GM12872 (cell line): ENCODE data around the gene U2AF1L4.

ENCODE experiments used
- TF ChIP-seq, protein P1 (sequence below): IDR thresholded peaks from 3 replicates; pipeline ENCODE4 v1.5.1; 2011; ENCODE audit warnings: low read depth, mild to moderate bottlenecking, low read length, moderate library complexity; ENCODE audit not compliant: insufficient read depth

The U2AF1L4 gene, protein sequence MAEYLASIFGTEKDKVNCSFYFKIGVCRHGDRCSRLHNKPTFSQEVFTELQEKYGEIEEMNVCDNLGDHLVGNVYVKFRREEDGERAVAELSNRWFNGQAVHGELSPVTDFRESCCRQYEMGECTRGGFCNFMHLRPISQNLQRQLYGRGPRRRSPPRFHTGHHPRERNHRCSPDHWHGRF

DNA sequence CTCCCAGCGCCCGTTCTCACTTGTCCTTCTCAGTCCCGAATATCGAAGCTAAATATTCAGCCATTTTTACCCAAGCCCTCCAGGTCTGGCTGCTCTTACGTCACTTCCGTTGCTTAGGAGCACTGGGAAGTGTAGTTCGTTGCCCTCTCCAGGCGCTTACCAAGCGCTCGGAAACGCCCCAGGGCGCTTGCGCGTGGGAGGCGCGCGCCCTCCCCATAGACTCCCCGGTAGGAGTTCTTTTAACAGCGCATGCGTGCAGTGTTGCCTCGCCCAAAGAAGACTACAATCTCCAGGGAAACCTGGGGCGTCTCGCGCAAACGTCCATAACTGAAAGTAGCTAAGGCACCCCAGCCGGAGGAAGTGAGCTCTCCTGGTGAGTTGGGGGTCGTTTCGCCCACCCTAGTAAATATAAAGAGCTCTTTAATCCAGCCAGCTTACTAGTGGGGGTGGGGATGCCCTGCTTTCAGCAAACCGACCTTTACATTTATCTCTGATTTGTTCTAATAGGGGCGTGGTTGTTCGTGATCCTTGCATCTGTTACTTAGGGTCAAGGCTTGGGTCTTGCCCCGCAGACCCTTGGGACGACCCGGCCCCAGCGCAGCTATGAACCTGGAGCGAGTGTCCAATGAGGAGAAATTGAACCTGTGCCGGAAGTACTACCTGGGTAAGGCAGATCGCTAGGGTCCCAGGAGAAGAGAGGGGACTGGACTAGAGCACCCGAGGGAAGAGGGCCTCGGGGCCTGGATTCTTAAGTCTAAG, at the start of gene U2AF1L4, which contains the start of gene PSENEN:
TSS of gene U2AF1L4 (minus strand) at position 91 of the 759 bp plus-strand sequence. CDS start at position 64, 27 bp downstream.
TSS of gene PSENEN (plus strand) at position 324 of the 759 bp plus-strand sequence. CDS start at position 604, 280 bp downstream.
- TF ChIP-seq, protein P1, sequence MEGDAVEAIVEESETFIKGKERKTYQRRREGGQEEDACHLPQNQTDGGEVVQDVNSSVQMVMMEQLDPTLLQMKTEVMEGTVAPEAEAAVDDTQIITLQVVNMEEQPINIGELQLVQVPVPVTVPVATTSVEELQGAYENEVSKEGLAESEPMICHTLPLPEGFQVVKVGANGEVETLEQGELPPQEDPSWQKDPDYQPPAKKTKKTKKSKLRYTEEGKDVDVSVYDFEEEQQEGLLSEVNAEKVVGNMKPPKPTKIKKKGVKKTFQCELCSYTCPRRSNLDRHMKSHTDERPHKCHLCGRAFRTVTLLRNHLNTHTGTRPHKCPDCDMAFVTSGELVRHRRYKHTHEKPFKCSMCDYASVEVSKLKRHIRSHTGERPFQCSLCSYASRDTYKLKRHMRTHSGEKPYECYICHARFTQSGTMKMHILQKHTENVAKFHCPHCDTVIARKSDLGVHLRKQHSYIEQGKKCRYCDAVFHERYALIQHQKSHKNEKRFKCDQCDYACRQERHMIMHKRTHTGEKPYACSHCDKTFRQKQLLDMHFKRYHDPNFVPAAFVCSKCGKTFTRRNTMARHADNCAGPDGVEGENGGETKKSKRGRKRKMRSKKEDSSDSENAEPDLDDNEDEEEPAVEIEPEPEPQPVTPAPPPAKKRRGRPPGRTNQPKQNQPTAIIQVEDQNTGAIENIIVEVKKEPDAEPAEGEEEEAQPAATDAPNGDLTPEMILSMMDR, result no peak

DNA sequence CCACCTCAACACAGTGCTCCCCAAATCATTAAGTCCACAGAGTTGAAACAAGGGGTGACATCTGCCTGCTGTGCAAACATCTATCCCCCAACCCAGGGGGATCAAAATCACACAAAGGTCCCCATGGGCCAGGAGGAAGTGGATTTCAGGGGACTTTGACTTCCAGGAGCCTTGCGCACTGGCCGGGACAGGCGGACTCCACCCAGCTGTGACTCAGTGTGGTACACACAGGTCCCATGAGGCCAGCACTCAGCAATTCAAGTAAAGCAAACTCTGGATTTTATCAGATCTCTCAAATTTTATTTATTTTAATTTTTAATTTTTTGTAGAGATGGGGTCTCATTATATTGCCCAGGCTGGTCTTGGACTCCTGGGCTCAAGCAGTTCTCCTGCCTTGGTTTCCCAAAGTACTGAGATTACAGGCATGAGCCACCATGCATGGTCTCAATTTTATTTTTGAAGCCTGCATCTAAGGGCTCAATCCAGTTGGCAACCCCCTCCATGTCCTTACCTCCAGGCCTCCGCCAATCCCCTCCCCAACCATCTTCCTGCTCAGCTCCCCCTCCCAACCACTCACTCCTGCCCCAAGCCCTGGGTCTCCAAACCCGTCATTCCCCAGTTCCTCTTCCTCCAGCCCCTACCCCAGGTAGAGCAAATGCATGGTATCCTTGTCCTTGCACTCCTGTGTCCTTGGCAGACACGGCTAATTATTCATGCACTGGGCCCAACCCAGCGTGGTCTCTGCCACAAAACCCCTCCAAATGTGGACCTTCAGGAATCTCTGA, 48.4 kb upstream of the U2AF1L4 start:
- TF ChIP-seq, protein P1, result no peak

DNA sequence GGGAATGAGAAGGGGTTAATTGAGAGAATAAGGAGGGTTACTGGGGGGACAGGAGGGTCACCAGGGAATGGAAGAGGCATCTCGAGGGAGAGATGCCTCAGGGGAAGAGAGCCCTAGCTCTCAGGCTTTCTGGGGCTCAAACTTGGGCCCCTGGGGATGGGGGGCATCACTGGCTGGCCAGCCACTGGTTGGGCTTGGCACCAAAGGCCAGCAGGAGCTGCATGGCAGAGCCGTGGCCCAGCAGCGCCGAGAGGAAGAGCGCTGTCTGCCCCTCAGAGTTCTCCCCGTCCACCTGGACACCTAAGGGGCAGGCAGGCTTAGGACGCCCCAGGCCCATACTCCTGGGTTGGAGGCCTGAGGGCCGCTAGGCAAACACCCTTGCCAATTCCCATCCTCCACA, 47.7 kb upstream of the U2AF1L4 start:
- TF ChIP-seq, protein P1, result no peak

DNA sequence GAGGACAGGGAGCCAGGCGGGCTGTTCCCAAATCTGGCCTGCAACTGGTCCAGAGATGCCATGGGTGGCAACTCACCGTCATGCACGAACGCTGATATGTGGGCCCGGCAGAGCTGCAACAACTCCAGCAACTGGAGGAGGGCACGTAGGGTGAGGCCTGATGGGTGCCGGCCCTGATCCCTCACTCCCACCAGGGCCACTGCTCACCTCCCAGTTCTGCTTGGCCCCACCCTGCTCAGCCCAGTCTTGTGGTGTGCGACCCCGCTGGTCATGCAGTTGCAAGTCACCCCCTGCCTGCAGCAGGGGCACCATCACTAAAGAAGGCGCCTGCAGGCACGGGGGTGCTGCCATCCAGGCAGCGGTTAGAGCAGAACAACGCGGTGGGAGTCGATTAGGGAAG, 47.1 kb upstream of the U2AF1L4 start:
- TF ChIP-seq, protein P1, result no peak

DNA sequence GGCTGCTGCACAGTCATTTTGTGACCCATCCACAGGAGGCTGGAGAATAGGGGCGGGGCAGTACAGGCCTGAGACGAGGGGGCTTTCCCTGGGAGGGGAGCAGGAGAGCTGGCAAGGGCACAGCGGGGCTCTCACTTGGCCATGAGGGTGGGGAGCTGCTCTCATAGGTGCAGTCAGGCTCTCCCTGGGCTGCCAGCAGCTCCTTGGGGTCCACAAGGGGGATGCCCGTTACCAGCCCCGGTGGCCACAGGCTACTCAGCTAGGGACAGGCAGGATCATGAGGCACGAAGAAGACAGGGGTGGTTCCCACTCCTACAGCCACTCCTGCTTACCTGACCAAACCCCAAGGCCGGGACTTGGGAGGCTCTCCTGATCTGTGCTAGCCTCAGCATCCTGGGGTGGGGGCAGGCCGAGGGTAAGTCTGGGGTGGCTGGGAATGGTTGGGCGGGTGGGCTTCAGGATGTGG, 46.6 kb upstream of the U2AF1L4 start:
- TF ChIP-seq, protein P1, result no peak

DNA sequence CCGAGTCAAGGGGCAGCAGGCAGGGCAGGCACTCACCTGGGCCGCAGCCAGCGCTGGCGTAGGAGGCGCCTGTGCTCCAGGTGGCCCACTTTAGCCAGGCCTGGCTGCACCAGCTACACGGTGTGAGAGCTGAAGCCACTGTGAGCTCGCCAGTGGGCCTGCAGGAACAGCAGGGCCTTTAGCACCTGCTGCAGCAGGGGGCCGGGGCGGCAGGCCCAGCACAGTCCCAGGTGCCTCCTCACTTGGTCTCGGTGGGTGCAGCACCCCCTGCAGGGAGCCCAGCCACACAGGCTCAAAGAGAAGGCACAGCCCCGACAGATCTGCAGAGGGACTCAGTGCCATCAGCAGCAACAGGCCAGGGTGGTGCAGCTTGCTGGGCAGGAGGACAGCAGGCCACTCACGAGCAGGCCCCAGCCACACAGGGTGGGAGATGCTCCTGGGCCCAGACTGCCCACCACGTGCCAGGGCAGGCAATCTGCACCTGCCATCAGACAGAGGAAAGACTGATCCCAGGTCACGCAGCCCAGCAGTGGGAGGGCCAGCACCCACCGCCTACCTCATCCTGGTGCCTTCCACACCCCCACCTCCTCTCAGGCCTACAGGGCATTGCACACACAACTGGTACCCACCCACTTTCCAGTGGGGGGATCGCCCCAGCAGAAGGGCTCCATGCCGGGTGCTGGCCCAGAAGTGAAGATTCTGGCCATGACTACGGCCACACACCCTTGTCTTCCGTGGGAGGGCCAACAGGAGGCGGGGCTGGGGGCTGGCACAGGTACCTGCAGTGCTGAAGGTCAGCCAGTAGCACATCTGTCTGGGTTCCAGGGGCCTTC, 46.0 kb upstream of the U2AF1L4 start:
- TF ChIP-seq, protein P1, result peak; percentile 45
